HG03135 (cell line): ENCODE measurements around the gene ST6GALNAC1.
"Not testable (repeated sequence)": the region's sequence is repeated elsewhere in the genome, so short reads cannot be mapped to it uniquely, and the experiment has no call there.

Experiments
- ATAC-seq: cut with Tn5 transposase; IDR thresholded peaks from one replicate; pipeline ENCODE4 v1.9.1; 2021; ENCODE audit warnings: mild to moderate bottlenecking, moderate library complexity; ENCODE audit not compliant: unreplicated experiment

The ST6GALNAC1 gene

GRCh38 chr17:76644995-76645394 lies 1.4 kb upstream of the ST6GALNAC1 start:
- no peak for ATAC-seq

DNA sequence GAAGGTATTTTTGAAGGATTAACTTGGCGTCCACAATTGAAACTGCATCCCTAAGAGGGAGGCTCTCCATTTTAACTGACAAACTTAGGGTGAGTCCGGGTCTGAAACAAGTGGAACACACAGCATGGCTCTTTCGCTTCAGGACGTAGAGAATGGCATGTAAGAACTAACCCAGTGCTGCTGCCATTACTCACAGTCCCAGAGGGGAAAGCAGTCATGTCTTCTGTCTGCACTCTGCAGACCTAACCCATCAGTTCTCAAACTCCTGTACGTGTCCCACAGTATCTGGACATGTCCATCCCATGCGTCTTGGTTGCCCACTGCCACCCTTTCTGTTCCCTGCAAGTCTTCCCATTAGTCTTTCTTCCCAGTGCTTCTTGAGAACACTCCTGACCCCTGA lies 563 bp downstream of the ST6GALNAC1 start:
- no peak for ATAC-seq

GRCh38 chr17:76642032-76642561 lies 1.5 kb downstream of the ST6GALNAC1 start:
- ATAC-seq: no peak

DNA sequence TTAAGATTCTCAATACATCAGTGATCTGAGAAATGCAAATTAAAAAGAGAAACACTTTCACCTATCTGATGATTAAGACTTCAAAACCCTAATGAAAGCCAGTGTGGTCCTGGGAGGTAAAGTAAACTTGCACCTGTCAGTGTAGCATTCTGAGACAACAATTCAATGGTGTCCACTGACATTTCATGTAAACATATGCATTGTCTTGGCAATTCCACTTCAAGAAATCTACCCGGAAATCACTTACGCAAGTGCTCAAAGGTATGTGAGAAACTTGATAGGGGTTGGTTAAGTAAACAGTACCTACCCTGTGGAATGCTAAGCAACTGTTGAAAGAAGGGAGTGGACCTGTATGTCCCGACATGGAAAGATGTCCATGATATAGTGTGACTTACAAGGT lies 2.1 kb downstream of the ST6GALNAC1 start:
- no peak for ATAC-seq

- no peak for ATAC-seq
Observed at GRCh38 chr17:76640550-76641380, 2.8 kb downstream of the ST6GALNAC1 start.

DNA sequence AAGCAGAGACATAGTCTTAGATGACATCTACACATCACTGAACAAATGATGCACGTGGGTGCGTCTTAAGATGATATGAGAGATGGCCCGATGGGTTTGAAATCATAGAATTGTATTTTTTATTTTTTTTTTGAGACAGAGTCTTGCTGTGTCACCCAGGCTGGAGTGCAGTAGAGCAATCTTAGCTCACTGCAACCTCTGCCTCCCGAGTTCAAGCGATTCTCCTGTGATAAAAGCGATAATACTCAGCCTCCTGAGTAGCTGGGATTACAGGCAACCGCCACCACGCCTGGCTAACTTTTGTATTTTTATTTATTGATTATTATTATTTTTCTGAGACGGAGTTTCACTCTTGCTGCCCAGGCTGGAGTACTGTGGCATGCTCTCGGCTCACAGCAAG lies 5.3 kb downstream of the ST6GALNAC1 start:
- no peak for ATAC-seq

GRCh38 chr17:76636486-76637206 lies 6.9 kb downstream of the ST6GALNAC1 start:
- not testable (repeated sequence) for ATAC-seq

- ATAC-seq: no peak
Observed at GRCh38 chr17:76635659-76636360, 7.7 kb downstream of the ST6GALNAC1 start.

GRCh38 chr17:76635039-76635438 lies 8.5 kb downstream of the ST6GALNAC1 start:
- no peak for ATAC-seq

DNA sequence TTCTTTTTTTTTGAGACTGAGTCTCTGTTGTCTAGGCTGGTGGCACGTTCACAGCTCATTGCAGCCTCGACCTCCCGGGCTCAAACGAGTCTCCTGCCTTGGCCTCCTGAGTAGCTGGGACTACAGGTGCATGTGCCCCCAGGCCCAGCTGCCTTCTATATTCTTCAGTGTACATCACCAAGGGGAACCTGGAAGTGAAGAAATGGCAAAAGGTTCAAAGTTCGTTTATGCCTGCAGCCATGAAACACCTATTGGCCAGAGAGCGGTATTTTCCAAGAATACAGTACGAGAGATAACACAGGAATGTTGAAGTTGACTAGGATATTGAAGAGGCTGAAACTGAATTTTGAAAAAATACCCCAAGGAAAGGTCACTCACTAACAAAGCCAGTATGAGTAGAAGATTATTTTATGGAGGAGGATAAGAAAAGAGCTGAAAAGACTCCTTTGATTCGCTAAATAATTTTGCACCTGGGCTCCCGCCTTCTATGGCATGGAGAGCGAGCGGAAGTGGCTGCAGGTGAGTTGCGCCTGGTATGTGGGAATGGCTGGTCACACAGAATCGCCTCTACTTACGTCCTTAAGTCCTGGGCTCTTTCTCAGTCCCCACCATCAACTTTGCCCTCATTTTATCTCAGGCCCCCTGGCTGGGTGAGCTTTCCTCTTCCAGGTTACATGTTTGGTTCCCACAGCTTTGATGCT lies 9.8 kb downstream of the ST6GALNAC1 start:
- no peak for ATAC-seq

GRCh38 chr17:76631821-76632565 lies 11.6 kb downstream of the ST6GALNAC1 start:
- no peak for ATAC-seq

DNA sequence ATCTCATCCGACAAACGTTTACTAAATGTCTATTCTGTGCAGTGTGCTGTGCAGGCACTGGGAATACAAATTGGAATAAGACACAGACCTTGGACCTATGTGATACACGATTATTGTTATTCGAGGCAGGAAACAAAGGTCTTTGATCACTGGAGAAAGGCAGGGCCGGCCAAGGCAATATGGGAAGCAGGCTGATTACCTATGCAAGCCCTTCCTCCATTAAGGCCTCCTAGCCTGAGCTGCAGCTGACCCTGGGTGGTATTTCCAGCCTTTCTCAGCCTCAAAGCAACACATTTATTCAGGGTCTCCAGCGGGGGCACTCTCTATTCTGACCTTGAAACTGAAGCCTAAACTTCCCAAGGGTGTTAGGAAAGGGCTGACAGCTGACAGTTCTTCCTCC lies 13.4 kb downstream of the ST6GALNAC1 start:
- no peak for ATAC-seq

- no peak for ATAC-seq
Observed at GRCh38 chr17:76627510-76627909, 16.0 kb downstream of the ST6GALNAC1 start.

GRCh38 chr17:76626442-76626841 lies 17.1 kb downstream of the ST6GALNAC1 start:
- ATAC-seq: no peak

DNA sequence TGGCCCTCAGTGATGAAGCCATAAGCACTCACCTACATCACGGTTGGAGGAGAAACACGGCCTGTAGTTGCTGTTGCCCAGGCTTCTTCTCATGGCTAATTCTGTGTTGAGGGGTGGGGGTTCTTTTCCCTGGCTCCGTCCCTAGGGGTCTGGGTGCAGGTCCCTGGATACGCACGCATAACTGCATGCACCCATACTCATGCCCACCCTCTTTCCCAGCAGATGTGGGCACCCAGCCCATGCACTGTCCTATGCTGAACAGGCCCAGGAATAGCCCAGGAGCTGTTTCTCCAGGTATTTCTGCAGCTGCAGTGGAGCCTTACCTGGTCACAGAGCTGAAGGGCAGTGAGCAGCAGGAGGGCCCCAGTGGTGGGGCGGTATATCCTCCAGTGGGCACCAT lies 18.1 kb downstream of the ST6GALNAC1 start:
- ATAC-seq: no peak

DNA sequence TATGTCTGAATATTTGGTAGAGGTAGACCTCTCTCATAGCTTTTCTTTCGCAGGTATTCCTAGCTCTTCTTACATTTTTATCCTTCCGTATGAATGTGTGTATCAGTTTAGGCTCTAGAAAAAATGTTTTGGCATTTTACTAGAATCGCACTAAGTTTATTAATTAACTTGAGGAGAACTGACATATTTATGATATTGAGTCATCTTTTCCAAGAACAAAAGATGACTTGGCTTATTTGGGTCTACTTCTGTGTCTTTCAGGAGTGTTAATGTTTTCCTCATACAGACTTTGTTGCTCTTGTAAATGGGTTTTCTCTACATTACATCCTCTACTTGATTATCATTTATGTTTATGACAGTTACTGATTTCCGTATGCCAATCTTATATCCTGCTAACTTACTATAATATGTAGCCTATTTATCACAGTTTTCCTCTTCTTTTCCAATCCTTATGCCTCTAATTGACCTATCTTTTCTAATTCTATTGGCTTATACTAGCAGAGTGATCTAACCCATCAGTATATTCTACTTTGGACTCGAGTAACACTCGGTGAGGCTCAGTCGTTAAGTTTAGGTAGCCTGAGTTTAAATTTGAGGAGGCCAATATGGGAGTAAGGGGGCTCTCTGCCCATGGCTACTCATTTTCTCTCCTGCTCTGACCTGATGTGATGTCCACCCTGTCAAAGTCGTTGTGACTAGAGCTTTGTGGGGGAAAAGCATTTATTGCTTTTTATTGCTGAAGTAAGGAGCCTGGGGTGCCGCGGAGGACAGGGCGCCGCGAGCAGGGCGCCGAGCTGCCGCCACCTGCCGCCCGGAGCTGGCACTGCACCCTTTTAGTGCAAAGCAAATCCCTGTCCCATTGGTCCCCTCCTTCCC lies 20.0 kb downstream of the ST6GALNAC1 start:
- ATAC-seq: no peak

- no peak for ATAC-seq
Observed at GRCh38 chr17:76617838-76618237, 25.7 kb downstream of the ST6GALNAC1 start.

GRCh38 chr17:76614912-76615617 lies 28.5 kb downstream of the ST6GALNAC1 start:
- no peak for ATAC-seq
